Measurements from ENCODE around the gene LAMTOR5.

DNA sequence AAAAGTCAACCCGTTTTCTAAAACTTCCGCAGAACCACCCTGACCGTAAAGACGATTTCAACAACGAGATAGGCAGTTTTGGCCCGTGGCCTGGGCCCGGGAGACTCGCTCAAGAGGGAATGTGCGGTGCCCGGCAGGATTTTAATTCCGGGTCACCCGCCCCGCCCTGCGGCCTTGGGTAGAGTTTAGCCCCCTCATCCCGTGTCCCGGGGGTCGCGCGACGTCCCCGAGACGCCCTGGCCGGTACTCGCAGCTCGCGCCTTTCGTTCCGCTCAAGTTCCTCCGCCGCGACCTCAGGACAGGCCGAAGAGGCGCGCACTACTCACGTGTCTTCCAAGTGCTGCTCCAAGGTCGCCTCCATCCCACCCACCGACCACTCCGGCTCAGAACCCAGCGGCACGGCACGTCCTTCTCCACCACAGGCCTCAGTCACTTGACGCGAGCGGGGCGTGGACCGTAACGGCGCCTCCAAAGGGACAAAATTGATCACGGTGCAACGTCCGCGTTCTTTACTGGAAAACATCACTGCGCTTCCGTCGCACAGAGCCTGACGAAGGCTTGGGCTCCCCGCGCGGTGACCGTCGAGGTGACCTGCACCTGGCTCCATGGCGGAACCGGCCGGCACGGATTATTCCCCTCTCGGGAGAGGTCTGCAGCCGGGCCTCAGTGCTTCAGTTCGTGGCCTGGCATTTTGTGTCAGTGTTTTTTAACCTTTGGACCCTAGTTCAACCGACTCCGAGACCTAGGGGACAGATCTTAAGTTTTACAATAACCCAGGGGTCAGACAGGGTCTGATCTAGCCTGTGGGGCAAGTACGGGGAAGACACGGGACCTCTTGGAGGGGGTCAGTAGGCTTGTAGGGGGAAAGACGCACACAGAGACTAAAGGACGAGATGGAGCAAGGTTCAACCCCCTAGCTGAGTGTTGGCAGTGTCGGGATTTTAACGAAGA is at the start of gene LAMTOR5:
- TF ChIP-seq CTCF (IDR thresholded peaks at IDR 0.05), result peak in 6 of 12 donors; percentile 13 to 32 (median 20)
- TF ChIP-seq POLR2A (IDR thresholded peaks at IDR 0.05), result peak; percentile 20 to 82

All from heart left ventricle (tissue), 13 donors.